NCI-H82 treated with DMSO at 0.1 percent for 48 hours (cell line): ENCODE measurements around the gene SF3B3.

ENCODE experiments used
- DNase-seq: peaks from one replicate; lab custom pipeline; 2025; ENCODE audit not compliant: unreplicated experiment; lab: John Stamatoyannopoulos, UW

The SF3B3 gene

GRCh38 chr16:70523743-70524398 is at the start of gene SF3B3:
Gene SF3B3, plus strand, starts transcription at chr16:70523816. Its CDS starts 2,841 bp downstream, at chr16:70526657.
- peak; percentile 85 for DNase-seq

DNA sequence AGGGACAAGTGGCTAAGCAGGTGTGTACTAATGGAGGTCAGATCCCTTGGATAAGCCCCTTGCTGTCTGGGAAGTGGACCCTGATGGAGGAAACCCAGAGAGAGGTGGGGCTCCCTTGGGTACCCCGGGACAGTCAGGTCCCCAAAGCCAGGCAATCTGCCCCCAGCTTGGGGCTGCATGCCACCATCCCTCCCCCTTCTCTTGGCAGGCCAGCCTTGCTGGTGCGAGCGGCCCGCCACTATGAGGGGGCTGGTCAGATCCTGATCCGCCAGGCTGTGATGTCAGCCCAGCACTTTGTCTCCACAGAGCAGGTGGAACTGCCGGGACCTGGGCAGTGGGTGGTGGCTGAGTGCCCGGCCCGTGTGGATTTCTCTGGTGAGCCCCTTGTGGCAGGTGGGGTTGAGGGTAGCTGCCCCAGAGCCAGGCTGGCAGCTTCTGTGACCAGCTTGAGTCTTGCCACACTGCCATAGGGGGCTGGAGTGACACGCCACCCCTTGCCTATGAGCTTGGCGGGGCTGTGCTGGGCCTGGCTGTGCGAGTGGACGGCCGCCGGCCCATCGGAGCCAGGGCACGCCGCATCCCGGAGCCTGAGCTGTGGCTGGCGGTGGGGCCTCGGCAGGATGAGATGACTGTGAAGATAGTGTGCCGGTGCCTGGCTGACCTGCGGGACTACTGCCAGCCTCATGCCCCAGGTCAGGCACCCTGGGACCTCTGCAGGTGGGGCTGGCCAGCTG is 49.1 kb upstream of the SF3B3 start:
- DNase-seq = no peak

- DNase-seq = no peak
Measured at GRCh38 chr16:70475054-70475871, 48.4 kb upstream of the SF3B3 start.

DNA sequence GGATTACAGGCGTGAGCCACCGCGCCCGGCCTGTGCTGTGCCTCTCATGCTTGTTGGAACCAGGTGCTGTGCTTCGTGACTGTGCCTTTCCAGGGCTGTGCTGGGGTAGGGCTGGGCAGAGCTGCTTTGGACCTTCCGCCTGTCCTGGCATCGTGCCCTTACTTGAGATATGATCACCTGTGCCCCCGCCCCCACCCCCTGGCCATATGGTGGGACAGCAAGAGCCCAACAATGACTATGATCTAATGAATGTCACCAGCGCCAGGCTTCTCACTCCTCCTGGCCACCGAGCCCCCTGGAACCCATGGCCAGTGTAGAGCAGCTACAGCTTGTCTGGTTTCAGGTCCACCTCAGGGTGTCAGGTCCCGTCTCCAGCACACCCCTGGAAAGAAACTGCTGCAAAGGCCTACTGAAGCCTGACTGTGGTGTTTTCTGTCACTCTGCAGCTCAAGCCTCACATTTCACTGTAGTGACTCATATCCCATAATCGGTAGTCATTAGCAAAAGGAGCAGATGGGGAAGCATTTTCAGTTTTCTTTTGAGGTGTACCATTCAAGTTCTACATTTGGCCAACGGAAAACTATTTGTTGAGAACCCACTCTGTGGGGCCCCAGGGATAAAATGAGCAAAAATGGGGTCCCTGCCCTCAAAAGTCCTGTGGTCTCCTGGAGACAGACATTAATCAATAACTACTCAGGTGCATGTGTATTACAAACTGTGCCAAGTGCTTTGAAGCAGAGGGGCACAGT is 47.2 kb upstream of the SF3B3 start:
- no peak for DNase-seq

DNA sequence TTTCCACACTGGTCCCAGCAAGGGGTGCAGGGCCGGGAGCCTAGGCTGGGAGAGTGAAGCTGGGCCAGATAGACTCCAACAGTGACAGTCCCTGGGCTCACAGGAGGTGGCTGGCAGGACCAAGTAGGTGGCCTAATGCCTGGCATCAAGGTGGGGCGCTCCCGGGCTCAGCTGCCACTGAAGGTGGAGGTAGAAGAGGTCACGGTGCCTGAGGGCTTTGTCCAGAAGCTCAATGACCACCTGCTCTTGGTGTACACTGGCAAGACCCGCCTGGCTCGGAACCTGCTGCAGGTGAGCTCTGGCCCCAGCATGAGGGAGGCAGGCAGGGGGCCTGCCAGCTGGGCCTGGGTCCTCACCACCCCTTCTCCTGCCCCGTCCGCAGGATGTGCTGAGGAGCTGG is 45.4 kb upstream of the SF3B3 start:
- DNase-seq = no peak

DNA sequence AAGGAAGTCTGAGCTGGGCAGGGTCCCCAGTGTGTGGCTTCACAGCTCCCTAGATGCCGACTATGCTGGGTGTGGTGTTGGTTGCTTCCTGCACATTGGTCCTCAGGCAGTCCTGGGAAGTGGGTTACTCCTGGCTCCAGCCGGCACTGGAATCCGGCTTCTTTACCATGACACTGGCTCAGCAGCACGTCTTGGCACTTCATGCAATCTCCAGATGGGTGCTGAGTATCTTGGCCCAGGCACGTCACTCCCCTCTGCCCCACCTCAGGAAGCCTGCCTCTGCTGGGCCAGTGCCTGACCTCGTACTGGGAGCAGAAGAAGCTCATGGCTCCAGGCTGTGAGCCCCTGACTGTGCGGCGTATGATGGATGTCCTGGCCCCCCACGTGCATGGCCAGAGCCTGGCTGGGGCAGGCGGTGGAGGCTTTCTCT is 44.7 kb upstream of the SF3B3 start:
- DNase-seq = no peak

DNA sequence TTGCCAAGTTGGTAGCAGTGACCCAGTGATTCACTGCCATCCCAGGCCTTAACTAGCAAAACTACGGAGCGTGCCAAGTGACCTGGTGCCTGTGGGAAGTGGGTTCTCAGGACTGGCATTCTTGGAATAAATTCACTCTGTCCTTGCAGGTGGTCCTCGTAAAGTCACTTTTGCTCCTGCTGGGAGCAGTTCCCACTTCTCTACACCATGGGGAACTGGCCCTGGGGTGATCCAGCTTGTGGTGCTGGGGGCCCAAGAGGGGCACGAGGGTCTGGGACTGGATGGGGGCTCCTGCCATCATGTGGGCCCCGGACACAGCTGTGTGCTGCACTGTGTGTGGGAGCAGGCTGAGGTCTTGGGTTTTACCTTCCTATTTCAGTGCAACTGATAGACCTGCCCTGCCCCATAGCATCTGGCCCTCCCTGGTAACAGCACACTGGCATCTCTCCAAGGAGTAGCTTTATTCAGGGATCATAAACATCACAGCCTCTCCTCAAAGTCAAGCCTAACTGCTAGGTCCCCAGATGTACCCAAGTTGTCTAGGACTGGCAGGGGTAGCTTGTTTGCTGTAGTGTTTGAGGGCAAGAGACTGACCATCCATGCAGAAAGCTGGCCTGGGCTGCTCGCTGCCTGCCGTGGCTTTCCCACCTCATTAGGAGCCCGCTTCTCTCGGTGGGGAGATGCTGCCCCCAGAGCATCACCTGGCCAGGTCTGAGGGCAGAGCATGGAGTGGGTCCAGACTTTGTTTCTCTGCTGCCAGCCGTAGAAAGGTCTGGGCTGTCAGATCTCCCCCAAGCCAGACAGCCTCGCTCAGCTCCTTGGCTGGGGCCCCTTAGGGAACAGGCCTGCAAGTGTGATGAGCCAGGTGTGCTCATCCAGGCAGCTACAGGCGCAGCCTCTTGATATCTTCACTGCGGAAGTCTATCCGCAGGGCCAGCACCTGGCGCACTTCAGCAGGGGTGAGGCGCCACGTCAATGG is 43.2 kb upstream of the SF3B3 start:
- DNase-seq = no peak

- DNase-seq = no peak
Measured at GRCh38 chr16:70481929-70482536, 41.6 kb upstream of the SF3B3 start.

DNA sequence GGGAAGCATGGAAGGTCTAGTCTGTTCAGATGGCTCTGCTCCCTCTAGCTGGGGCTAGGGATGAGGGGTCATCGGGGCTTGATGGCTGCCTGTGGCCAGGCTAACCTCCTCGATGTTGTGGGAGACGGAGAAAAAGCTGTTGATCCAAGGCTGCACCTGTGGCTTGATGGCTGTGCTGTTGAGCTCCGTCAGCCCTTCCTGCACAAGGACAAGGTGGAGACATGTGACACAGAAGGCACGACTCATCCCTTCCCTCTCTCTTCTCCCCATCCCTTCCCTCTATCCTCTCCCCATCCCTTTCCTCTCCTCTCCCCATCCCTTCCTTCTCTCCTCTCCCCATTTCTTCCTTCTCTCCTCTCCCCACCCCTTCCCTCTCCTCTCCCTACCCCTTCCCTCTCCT is 41.0 kb upstream of the SF3B3 start:
- DNase-seq = no peak

- DNase-seq = no peak
Measured at GRCh38 chr16:70483426-70483825, 40.2 kb upstream of the SF3B3 start.

DNA sequence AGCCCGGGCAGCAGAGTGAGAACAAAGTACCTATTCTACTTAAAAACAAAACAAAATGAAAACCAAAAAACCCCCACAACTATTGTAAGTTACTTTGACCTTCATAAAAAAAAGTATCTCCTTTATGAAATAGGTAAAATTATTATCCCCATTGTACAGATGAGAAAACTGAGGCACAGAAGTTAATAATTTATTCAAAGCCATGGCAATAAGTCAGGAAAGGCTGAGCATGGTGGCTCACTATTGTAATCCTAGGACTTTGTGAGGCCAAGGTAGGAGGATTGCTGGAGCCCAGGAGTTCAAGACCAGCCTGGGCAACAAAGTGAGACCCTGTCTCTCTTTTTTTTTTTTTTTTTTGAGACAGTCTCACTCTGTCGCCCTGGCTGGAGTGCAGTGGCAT is 38.7 kb upstream of the SF3B3 start:
- DNase-seq = no peak

DNA sequence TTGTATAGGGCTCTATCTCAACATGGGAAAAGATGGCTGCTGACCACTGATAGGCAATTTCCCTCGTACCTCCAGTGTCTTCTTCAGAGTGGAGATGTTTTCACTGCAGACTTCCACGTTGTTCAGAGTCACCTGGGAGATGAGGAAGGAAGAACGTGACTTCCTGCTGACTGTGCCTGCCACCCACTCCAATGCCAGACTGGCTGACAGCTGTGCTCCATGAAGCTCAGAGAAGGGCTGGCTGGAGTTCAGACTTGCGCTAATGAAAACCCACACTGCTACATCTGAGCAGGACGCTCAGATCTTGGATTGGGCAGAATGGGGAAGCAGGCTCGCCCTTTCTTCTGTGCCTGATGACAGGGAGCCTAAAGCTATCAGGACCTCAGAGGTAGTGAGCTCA is 33.4 kb upstream of the SF3B3 start:
- DNase-seq = no peak

DNA sequence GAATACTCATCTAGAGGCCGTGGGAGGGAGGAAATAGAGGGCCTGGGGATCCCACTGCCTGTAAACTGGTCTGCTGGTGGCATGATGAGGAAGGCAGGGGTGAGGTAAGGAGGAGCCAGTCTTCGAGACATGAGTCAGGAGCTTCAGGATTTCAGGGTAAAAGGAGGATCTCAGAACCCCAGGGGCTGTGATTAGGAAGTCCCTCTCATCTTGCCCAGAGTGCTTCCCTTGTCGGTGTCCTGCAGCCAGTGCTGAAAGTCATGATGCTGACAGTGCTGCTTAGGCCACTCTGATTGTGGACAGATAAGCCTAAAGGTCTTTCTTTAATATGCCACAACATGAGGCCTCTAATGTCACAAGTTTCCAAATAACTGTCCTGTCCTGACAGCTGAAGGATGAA is 29.8 kb upstream of the SF3B3 start:
- DNase-seq = no peak

DNA sequence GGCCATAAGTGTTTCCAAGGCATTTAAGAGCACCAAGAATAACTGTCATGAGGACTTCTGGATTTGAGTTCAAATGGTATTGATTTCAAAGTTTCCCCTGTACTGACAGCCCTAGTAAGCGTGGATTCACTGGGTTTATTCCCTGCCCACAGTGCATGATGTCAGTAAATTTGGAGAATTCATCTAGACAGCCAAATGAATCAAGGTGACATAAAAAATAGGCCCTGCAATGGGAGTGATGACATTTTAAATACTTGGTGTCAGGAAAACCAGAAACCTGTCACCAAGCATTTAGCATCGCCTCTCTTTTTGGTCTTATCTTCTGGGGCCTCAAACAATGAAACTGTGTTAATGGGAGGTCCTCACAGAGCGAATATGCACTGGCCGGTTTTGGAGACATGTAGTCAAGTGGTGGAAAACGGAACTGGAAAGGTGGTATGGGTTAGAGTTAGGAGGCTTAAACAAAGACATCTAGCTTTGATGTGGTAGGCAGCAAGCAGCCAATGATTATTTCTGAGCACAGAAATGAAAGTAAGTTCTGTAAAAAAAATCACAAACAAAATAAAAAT is 29.3 kb upstream of the SF3B3 start:
- DNase-seq = no peak

GRCh38 chr16:70494777-70495176 is 28.8 kb upstream of the SF3B3 start:
- DNase-seq = no peak

- peak; percentile 84 for DNase-seq
Measured at GRCh38 chr16:70495425-70496182, 28.0 kb upstream of the SF3B3 start.

GRCh38 chr16:70496513-70496912 is 27.1 kb upstream of the SF3B3 start:
- no peak for DNase-seq

GRCh38 chr16:70508752-70509151 is 14.9 kb upstream of the SF3B3 start:
- no peak for DNase-seq

DNA sequence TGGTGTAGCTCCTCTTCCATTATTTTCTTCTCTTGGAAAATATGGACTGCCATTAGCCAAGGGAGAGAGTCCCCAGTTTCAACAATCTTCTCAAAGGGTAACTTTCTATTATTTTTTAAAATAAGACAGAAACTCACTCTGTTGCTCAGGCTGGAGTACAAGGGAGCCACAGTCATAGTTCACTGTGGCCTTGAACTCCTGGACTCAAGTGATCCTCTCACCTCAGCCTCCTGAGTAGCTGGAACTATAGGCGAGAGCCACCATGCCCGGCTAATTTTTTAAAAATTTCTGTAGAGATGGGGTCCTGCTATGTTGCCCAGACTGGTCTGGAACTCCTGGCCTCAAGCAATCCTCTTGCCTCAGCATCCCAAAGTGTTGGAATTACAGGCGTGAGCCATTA is 13.4 kb upstream of the SF3B3 start:
- no peak for DNase-seq
